B cell (primary cell): ENCODE data around the gene B3GAT3. TPM values are rescaled to one million over a fixed set of nuclear protein-coding genes. Genes with fewer than 3 reads are reported as not detected.

Source experiments
- ATAC-seq: fragments of 200-7000 bp; cut with Tn5 transposase; one replicate; pipeline ENCODE4 v1.10.0; 2021; ENCODE audit warnings: low read depth, mild to moderate bottlenecking, moderate number of reproducible peaks, moderate library complexity
- CTCF ChIA-PET: fragments of 350-600 bp; sonication (Branson Sonifier 250); formaldehyde crosslinking; loops from one replicate; lab custom pipeline; 2021; ENCODE audit warnings: antibody characterized with exemption, inconsistent platforms; lab: Charles Lee
- POLR2A ChIA-PET: fragments of 350-600 bp; sonication (Branson Sonifier 250); formaldehyde crosslinking; loops from one replicate; lab custom pipeline; 2021; ENCODE audit warnings: antibody characterized with exemption; lab: Charles Lee
- DNase-seq: peaks from one replicate; pipeline ENCODE4 v3.0.0; 2013
- H2AFZ ChIP-seq: 2 replicates; pipeline ENCODE4 v1.6.1; 2012; ENCODE audit warnings: mild to moderate bottlenecking, low read depth, low read length; ENCODE audit not compliant: insufficient read depth, poor library complexity, severe bottlenecking
- H3K27ac ChIP-seq, 2 donors: 1 replicate in 1 of 2; 2 replicates in 1 of 2; pipeline ENCODE4 v1.5.1; 2012 to 2013; ENCODE audit warnings: low read length in 2 of 2, mild to moderate bottlenecking in 2 of 2, moderate library complexity in 1 of 2
- H3K27me3 ChIP-seq, 4 experiments: fragments of 200-600 bp in 1 of 4; sonication (generic) in 1 of 4; replicated peaks in 1 of 4; 1 replicate in 2 of 4; 2 replicates in 2 of 4; pipeline versions ENCODE4 v1.6.1 to v1.7.0; 2013 to 2016; ENCODE audit warnings: low read length in 3 of 4, mild to moderate bottlenecking in 2 of 4, mixed read lengths in 1 of 4, moderate library complexity in 1 of 4; ENCODE audit not compliant: insufficient read depth in 4 of 4, control insufficient read depth in 3 of 4; ENCODE audit errors: control extremely low read depth in 1 of 4
- H3K36me3 ChIP-seq, 2 experiments: replicated peaks in 1 of 2; 1 replicate in 1 of 2; 2 replicates in 1 of 2; pipeline versions ENCODE4 v1.6.1 to v1.7.1; 2013; ENCODE audit warnings: low read length in 1 of 2; ENCODE audit not compliant: insufficient read depth in 2 of 2, control insufficient read depth in 1 of 2; ENCODE audit errors: control extremely low read depth in 1 of 2, extremely low read depth in 1 of 2
- H3K4me1 ChIP-seq, 2 donors: fragments of 200-600 bp in 1 of 2; sonication (generic) in 1 of 2; 1 replicate in 1 of 2; 2 replicates in 1 of 2; pipeline versions ENCODE4 v1.5.1 to v1.6.1; 2013 to 2017; ENCODE audit warnings: low read length in 2 of 2; ENCODE audit not compliant: control insufficient read depth in 2 of 2, insufficient read depth in 2 of 2
- H3K4me2 ChIP-seq: replicated peaks from 2 replicates; pipeline ENCODE3; 2012; ENCODE audit warnings: mild to moderate bottlenecking, low read depth, low read length; ENCODE audit not compliant: poor library complexity, severe bottlenecking
- H3K4me3 ChIP-seq, 5 experiments: fragments of 200-600 bp in 1 of 5; sonication (generic) in 1 of 5; 1 replicate in 3 of 5; 2 replicates in 2 of 5; pipeline versions ENCODE4 v1.5.1 to v1.7.0; 2011 to 2016; ENCODE audit warnings: low read length in 4 of 5, mild to moderate bottlenecking in 4 of 5, low read depth in 2 of 5, control low read depth in 1 of 5, moderate library complexity in 1 of 5; ENCODE audit not compliant: insufficient read depth in 1 of 5; ENCODE audit errors: control extremely low read depth in 1 of 5, extremely low read depth in 1 of 5
- H3K79me2 ChIP-seq: fragments of 200-600 bp; sonication (generic); one replicate; pipeline ENCODE4 v1.6.0; 2016; ENCODE audit warnings: low read length; ENCODE audit not compliant: control insufficient read depth, insufficient read depth
- H3K9ac ChIP-seq: fragments of 200-600 bp; sonication (generic); 2 replicates; pipeline ENCODE4 v1.6.1; 2017; ENCODE audit warnings: mild to moderate bottlenecking, low read length, moderate library complexity
- H3K9me3 ChIP-seq, 3 donors: one replicate each; pipeline versions ENCODE4 v1.6.1 to v1.7.1; 2013; ENCODE audit warnings: low read length in 2 of 3; ENCODE audit not compliant: control insufficient read depth in 2 of 3, insufficient read depth in 1 of 3; ENCODE audit errors: control extremely low read depth in 1 of 3
- H4K20me1 ChIP-seq: 2 replicates; pipeline ENCODE4 v1.6.0; 2012; ENCODE audit warnings: mild to moderate bottlenecking, low read length; ENCODE audit not compliant: insufficient read depth, control insufficient read depth, poor library complexity, severe bottlenecking
- H3K27ac Mint-ChIP-seq: one replicate; pipeline ENCODE4 v1.8.0; 2021; ENCODE audit warnings: mixed read lengths
- H3K27me3 Mint-ChIP-seq: one replicate; pipeline ENCODE4 v1.8.0; 2021; ENCODE audit warnings: mixed read lengths
- H3K4me1 Mint-ChIP-seq: one replicate; pipeline ENCODE4 v1.8.0; 2021; ENCODE audit warnings: mixed read lengths
- H3K4me3 Mint-ChIP-seq: one replicate; pipeline ENCODE4 v1.8.0; 2021; ENCODE audit warnings: mixed read lengths
- H3K9me3 Mint-ChIP-seq: one replicate; pipeline ENCODE4 v1.8.0; 2022; ENCODE audit warnings: mixed read lengths; ENCODE audit not compliant: insufficient read depth
- CTCF ChIP-seq: fragments of 200-600 bp; IDR thresholded peaks from one replicate; pipeline ENCODE4 v1.8.0; 2022; ENCODE audit warnings: antibody characterized with exemption, mild to moderate bottlenecking
- EZH2 ChIP-seq: IDR thresholded peaks from 2 replicates; pipeline ENCODE4 v1.6.1; 2012; ENCODE audit warnings: borderline replicate concordance, low read depth, mild to moderate bottlenecking, moderate library complexity, low read length; ENCODE audit not compliant: insufficient read depth, poor library complexity, severe bottlenecking
- WGBS: methylation state at CpG from one replicate; pipeline ENCODE4 v1.1.5; 2013; ENCODE audit warnings: missing lambda C conversion rate; ENCODE audit not compliant: insufficient coverage; 5-methylcytosine and 5-hydroxymethylcytosine counted together
- intact Hi-C: fragments of 100-400 bp; cut with micrococcal nuclease; formaldehyde crosslinking; loops from one replicate; pipeline ENCODE4 v1.10.0; 2022
- polyA plus RNA-seq: library from polyadenylated mRNA; depleted of rRNA; stranded (reverse); fragments of >200 nt; gene quantifications from 2 replicates; pipeline ENCODE4 v1.2.3, GENCODE V29; 2012
- total RNA-seq, 2 donors: library from RNA; stranded (reverse); fragments of 120-200 nt in 1 of 2; gene quantifications; 1 replicate in 1 of 2; 2 replicates in 1 of 2; pipeline versions ENCODE4 v1.2.3 to v1.2.4, GENCODE V29; 2013 to 2022

B3GAT3 gene
- total and polyA plus RNA-seq, 2 donors (not counting 1 experiment from before 2014, with no cell fraction given): 66.6 to 89.3 TPM

GRCh38 chr11:62656796-62657429 lies 35.1 kb upstream of the B3GAT3 start:
- Histone ChIP-seq H2AFZ (no peak overlapping the region), H3K9me3 (no peaks in the 10 kb centered on the region), H3K27me3 (no peaks in the 10 kb centered on the region), H3K4me2 (no peak overlapping the region), H3K79me2 (peaks cover 15% of the 10 kb centered on the region), H3K27ac (no peak overlapping the region), H3K9ac (no peak overlapping the region), H3K36me3 (peaks cover 0 to 2% of the 10 kb centered on the region in 2 experiments), H3K4me3 (no peak overlapping the region), H3K4me1 (peaks cover 11 to 14% of the 10 kb centered on the region in 2 donors), H4K20me1 (no peaks in the 10 kb centered on the region)
- Mint-ChIP-seq H3K27me3 (no peaks in the 10 kb centered on the region), H3K27ac (no peak overlapping the region), H3K4me3 (no peak overlapping the region), H3K9me3 (no peaks in the 10 kb centered on the region), H3K4me1 (peaks cover 16% of the 10 kb centered on the region)
- no peak for ATAC-seq
- WGBS: 80% methylated on average over 1 of the region's 5 CpGs
- intact Hi-C loops: no loop called here
- DNase-seq: no peak
- POLR2A ChIA-PET: interaction anchor here (0.5 to 1.4 kb wide), 4 partner anchors 9 to 134 kb away, joined by 3 to 6 read pairs (median 4); partner anchors contain the start of genes C11orf98 and CSKMT
- TF ChIP-seq CTCF (no peak), EZH2 (no peak)
- CTCF ChIA-PET: interaction anchor here (0.5 to 1.1 kb wide), 4 partner anchors 65 to 229 kb away, joined by 3 to 4 read pairs (median 3); partner anchors contain the start of gene TUT1

GRCh38 chr11:62654297-62654696 lies 32.5 kb upstream of the B3GAT3 start:
- Mint-ChIP-seq H3K4me3 (peak overlapping the region; percentile 70), H3K27me3 (no peaks in the 10 kb centered on the region), H3K27ac (peak overlapping the region; percentile 76), H3K9me3 (no peaks in the 10 kb centered on the region), H3K4me1 (peaks cover 22% of the 10 kb centered on the region)
- DNase-seq (no peak), ATAC-seq (no peak)
- ChIA-PET CTCF (interaction anchor here (0.7 to 2.5 kb wide), 3 partner anchors 11 to 55 kb away, joined by 3 to 13 read pairs (median 4); partner anchors contain the start of genes C11orf98 and CSKMT), POLR2A (interaction anchor here (0.6 to 4.6 kb wide), 4 partner anchors 10 to 1323 kb away, joined by 3 to 62 read pairs (median 6); partner anchors contain the start of genes C11orf98 and CSKMT)
- WGBS: 82% methylated on average over 5 of the region's 11 CpGs
- H3K9me3 ChIP-seq: no peaks in the 10 kb centered on the region
- no peaks in the 10 kb centered on the region for H3K27me3 ChIP-seq
- intact Hi-C loops: no loop called here
- no peaks in the 10 kb centered on the region for H4K20me1 ChIP-seq
- no peak overlapping the region for H3K4me3 ChIP-seq
- peaks cover 22% of the 10 kb centered on the region for H3K79me2 ChIP-seq
- H3K36me3 ChIP-seq: peaks cover 0 to 6% of the 10 kb centered on the region in 2 experiments
- no peak overlapping the region for H3K27ac ChIP-seq
- no peak overlapping the region for H3K9ac ChIP-seq
- H3K4me2 ChIP-seq: no peak overlapping the region
- peak overlapping the region; percentile 65 for H2AFZ ChIP-seq
- peaks cover 14 to 18% of the 10 kb centered on the region in 2 donors for H3K4me1 ChIP-seq
- no peak for TF ChIP-seq EZH2
